Stomach (tissue), 9 donors: Measurements from ENCODE around the gene RCAN1. TPM values are rescaled to one million over a fixed set of nuclear protein-coding genes. Genes with fewer than 3 reads are reported as not detected.
A peak's percentile ranks its signal among the peaks of the same experiment; 100 is the strongest.

Experiments used
- DNase-seq, 2 donors: peaks; one replicate each; pipeline versions ENCODE4 v3.0.0 to v3.0.0-alpha.2; 2013 to 2019
- H3K27ac ChIP-seq, 5 donors: fragments of 200-600 bp in 4 of 5; sonication (generic) in 4 of 5; one replicate each; pipeline ENCODE4 v1.5.1; 2013 to 2019; ENCODE audit warnings: mild to moderate bottlenecking in 1 of 5, moderate library complexity in 1 of 5
- H3K27me3 ChIP-seq, 3 donors: fragments of 200-600 bp; sonication (generic); one replicate each; pipeline ENCODE4 v1.5.1; 2017 to 2019; ENCODE audit warnings: mixed run types in 1 of 3
- H3K36me3 ChIP-seq, 4 donors: fragments of 200-600 bp; sonication (generic); 1 replicate in 3 of 4; 2 replicates in 1 of 4; pipeline ENCODE4 v1.5.1; 2016 to 2019
- H3K4me1 ChIP-seq, 4 donors: fragments of 200-600 bp; sonication (generic); one replicate each; pipeline ENCODE4 v1.5.1; 2016 to 2019
- H3K4me3 ChIP-seq, 4 donors: fragments of 200-600 bp; sonication (generic) in 3 of 4; one replicate each; pipeline ENCODE4 v1.5.1; 2016 to 2019; ENCODE audit warnings: mild to moderate bottlenecking in 1 of 4
- H3K9me3 ChIP-seq, 4 donors: fragments of 200-600 bp; sonication (generic); one replicate each; pipeline ENCODE4 v1.5.1; 2016 to 2019
- EP300 ChIP-seq: sonication (generic); formaldehyde crosslinking; IDR thresholded peaks from one replicate; pipeline ENCODE4 v1.6.1; 2017; ENCODE audit warnings: antibody characterized with exemption
- POLR2A ChIP-seq, 4 donors: fragments of 450-650 bp; IDR thresholded peaks; one replicate each; pipeline ENCODE4 v1.6.1; 2016; ENCODE audit warnings: antibody characterized with exemption in 4 of 4, control low read depth in 2 of 4, mild to moderate bottlenecking in 1 of 4, moderate library complexity in 1 of 4
- POLR2AphosphoS5 ChIP-seq, 3 donors: sonication (generic); formaldehyde crosslinking; IDR thresholded peaks; one replicate each; pipeline ENCODE4 v1.6.1; 2016; ENCODE audit warnings: antibody characterized with exemption in 3 of 3
- WGBS, 5 donors: extraction: QIAGEN DNeasy Blood & Tissue Kit in 3 of 5; methylation state at CpG; one replicate each; pipeline versions ENCODE4 v1.1.5 to v1.1.7; 2013 to 2018; 5-methylcytosine and 5-hydroxymethylcytosine counted together
- intact Hi-C: fragments of 100-400 bp; cut with DNase I; formaldehyde crosslinking; loops from one replicate; pipeline ENCODE4 v1.15.1; 2023; ENCODE audit warnings: low total_unique reads
- polyA plus RNA-seq, 3 donors: library from polyadenylated mRNA; stranded (reverse); fragments of 200-250 nt; gene quantifications; one replicate each; pipeline ENCODE4 v1.2.3, GENCODE V29; 2013
- total RNA-seq, 5 donors: library from RNA; depleted of rRNA; stranded (reverse); fragments of >200 nt; gene quantifications; one replicate each; pipeline versions ENCODE4 v1.1.0 to v1.2.3, GENCODE V29; 2014 to 2016
- TF ChIP-seq, protein P1 (sequence below), 7 experiments: fragments of 450-650 bp in 4 of 7; fragments of 200-600 bp in 3 of 7; sonication (generic) in 3 of 7; IDR thresholded peaks; one replicate each; pipeline ENCODE4 v1.5.1; 2016 to 2019; ENCODE audit warnings: antibody characterized with exemption in 7 of 7, control low read depth in 2 of 7, mild to moderate bottlenecking in 1 of 7
- donor health status: healthy with polysubstance abuse.
- donor health status: Bipolar disorder and iron deficiency.
- donor health status: healthy.

RCAN1 gene
- total and polyA plus RNA-seq, 8 donors: 15.6 to 85.7 (median 31.5) TPM

DNA sequence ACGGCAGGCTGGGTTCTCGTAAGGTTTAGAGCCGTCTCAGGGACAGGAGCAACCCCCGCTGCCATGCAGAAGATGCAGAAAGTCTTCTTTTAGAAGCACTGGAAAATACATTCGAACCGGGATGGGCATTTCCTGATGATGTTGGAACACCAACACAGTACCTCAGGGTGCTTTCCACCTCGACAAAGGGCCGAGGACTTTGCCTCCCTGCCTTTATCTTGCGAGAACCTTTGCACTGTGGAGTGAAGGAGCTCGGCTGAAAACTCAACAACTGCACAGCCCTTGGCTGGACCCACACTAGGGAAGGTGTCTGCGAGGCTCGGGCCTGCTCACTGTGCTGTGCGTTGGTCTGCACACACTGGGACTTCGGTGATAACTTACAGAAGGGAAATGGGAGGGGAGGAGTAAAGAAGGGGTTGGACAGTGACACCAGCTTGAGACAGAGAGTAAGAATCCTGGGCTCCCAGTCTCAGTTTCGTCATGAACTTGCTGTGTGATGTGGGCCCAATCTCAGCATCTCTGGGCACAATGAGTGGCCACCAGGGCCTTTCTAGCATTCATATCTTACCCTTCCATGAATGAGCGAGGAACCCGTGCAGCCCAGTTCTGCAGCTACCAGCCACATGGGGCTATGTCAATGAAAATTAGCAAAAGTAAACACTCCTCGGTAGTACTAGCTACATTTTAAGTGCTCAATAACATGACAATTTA, 18.2 kb downstream of the RCAN1 start:
- 69 to 76% (median 72%) methylated on average over 18 of the region's 18 CpGs for WGBS, 5 donors
- DNase-seq: peak in 1 of 2 donors; percentile 38
- Histone ChIP-seq H3K27me3 (no peaks in the 10 kb centered on the region), H3K4me1 (peaks cover 29 to 62% (median 47%) of the 10 kb centered on the region in 4 donors), H3K4me3 (no peak overlapping the region), H3K9me3 (no peaks in the 10 kb centered on the region), H3K36me3 (no peaks in the 10 kb centered on the region), H3K27ac (no peak overlapping the region)
- TF ChIP-seq POLR2A (IDR thresholded peaks at IDR 0.05): no peak
- TF ChIP-seq, protein P1, sequence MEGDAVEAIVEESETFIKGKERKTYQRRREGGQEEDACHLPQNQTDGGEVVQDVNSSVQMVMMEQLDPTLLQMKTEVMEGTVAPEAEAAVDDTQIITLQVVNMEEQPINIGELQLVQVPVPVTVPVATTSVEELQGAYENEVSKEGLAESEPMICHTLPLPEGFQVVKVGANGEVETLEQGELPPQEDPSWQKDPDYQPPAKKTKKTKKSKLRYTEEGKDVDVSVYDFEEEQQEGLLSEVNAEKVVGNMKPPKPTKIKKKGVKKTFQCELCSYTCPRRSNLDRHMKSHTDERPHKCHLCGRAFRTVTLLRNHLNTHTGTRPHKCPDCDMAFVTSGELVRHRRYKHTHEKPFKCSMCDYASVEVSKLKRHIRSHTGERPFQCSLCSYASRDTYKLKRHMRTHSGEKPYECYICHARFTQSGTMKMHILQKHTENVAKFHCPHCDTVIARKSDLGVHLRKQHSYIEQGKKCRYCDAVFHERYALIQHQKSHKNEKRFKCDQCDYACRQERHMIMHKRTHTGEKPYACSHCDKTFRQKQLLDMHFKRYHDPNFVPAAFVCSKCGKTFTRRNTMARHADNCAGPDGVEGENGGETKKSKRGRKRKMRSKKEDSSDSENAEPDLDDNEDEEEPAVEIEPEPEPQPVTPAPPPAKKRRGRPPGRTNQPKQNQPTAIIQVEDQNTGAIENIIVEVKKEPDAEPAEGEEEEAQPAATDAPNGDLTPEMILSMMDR (IDR thresholded peaks at IDR 0.05): no peak
- TF ChIP-seq EP300: no peak
- no peak for TF ChIP-seq POLR2AphosphoS5 (IDR thresholded peaks at IDR 0.05)
- intact Hi-C loops: no loop called here

DNA sequence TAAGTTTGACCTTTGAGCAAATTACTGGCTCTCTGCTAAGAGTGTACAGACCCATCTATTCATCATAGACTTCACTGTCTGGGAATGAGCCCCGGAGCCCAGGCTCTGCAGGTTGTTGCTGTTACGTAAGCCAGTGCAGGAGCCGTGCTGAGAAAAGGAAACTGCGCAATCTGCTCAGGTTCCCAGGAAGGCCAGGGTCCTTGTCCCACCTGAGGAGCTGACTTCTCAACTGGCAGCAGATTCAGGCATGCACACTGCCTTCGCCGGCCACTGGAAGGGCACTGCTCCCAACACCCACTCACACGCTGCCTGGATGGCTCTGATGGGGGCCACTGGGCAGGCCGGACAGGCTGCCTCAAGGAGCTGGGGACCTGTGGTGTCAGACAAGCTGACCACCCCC, 19.5 kb downstream of the RCAN1 start:
- no peaks in the 10 kb centered on the region for H3K9me3 ChIP-seq
- intact Hi-C loops: no loop called here
- H3K27ac ChIP-seq: peak overlapping the region in 1 of 5 donors; percentile 60
- TF ChIP-seq, protein P1 (IDR thresholded peaks at IDR 0.05): no peak
- TF ChIP-seq EP300: no peak
- TF ChIP-seq POLR2A (IDR thresholded peaks at IDR 0.05): no peak
- TF ChIP-seq POLR2AphosphoS5 (IDR thresholded peaks at IDR 0.05): no peak
- H3K4me3 ChIP-seq: no peak overlapping the region
- no peaks in the 10 kb centered on the region for H3K36me3 ChIP-seq
- 69 to 84% (median 73%) methylated on average over 6 to 8 of the region's 8 CpGs for WGBS, 5 donors
- peaks cover 34 to 74% (median 53%) of the 10 kb centered on the region in 4 donors for H3K4me1 ChIP-seq
- DNase-seq: peak in 1 of 2 donors; percentile 50
- no peaks in the 10 kb centered on the region for H3K27me3 ChIP-seq

DNA sequence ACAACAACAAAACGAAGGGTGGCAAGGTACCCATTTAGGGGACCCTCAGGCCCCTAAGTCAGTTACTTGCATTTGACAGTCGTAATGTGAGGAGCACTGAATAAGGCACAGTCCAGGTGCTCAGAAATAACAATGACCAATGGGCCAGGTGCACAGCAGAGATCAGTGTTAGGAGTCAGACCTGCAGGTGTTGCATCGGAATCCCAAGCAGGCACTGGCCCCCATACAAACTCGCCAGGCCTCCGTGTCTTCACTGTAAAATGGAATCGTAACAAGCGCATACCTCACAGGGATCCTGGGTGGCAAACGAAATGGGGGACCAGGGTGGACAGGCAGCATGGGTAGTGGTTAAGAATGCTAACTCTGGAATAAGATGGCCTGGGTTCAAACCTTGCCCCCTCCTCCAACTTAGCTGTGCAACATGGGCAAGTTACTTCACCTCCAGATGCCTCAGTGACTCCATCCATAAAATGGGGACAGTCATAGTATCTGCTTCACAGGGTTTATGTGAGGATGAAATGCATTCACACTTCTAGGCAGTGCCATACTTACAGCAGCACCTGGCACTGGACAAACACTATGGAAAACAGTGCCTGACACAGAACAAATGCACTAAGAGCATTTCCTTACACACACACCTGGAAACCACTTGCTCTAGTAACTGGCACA, 20.2 kb downstream of the RCAN1 start:
- no peak overlapping the region for H3K4me3 ChIP-seq
- H3K9me3 ChIP-seq: no peaks in the 10 kb centered on the region
- no peaks in the 10 kb centered on the region for H3K27me3 ChIP-seq
- no peak for DNase-seq
- peak overlapping the region in 3 of 5 donors; percentile 36 to 55 (median 50) for H3K27ac ChIP-seq
- TF ChIP-seq, protein P1 (IDR thresholded peaks at IDR 0.05): no peak
- TF ChIP-seq POLR2A (IDR thresholded peaks at IDR 0.05) (no peak), POLR2AphosphoS5 (IDR thresholded peaks at IDR 0.05) (no peak), EP300 (no peak)
- intact Hi-C loops: no loop called here
- 87 to 95% (median 89%) methylated on average over 5 to 8 of the region's 8 CpGs for WGBS, 5 donors
- peaks cover 34 to 81% (median 53%) of the 10 kb centered on the region in 4 donors for H3K4me1 ChIP-seq
- H3K36me3 ChIP-seq: no peaks in the 10 kb centered on the region

DNA sequence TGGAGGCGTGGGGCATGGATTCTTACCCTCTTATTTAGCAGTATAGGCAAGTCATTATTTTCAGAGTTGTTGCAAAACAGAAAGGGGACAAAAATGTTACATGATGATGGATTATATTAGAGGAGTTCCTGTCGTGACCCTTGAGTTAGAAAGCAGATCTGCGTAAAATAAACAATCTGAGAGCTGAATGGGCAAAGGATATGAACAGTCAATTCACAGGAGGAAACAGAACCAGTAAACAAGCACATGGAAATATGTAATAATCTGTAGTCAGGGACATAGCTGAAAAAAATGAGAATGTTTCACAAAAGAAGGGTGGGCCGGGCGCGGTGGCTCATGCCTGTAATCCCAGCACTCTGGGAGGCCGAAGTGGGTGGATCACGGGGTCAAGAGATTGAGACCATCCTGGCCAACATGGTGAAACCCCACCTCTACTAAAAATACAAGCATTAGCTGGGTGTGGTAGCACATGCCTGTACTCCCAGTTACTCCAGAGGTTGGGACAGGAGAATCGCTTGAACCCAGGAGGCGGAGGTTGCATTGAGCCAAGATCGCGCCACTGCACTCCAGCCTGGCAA, 20.9 kb downstream of the RCAN1 start:
- DNase-seq: no peak
- WGBS, 5 donors: 64 to 83% (median 79%) methylated on average over 12 of the region's 12 CpGs

More for the DNA sequence above, 20.9 kb downstream of the RCAN1 start:
- H3K36me3 ChIP-seq: no peaks in the 10 kb centered on the region
- peak; percentile 11 to 32 (median 13) for TF ChIP-seq POLR2AphosphoS5 (IDR thresholded peaks at IDR 0.05)
- TF ChIP-seq EP300: no peak
- TF ChIP-seq POLR2A (IDR thresholded peaks at IDR 0.05): no peak
- TF ChIP-seq, protein P1 (IDR thresholded peaks at IDR 0.05): no peak
- H3K4me1 ChIP-seq: peaks cover 34 to 80% (median 53%) of the 10 kb centered on the region in 4 donors
- no peaks in the 10 kb centered on the region for H3K9me3 ChIP-seq
- intact Hi-C loops: no loop called here
- peak overlapping the region in 4 of 5 donors; percentile 33 to 75 (median 56) for H3K27ac ChIP-seq
- H3K4me3 ChIP-seq: no peak overlapping the region
- H3K27me3 ChIP-seq: no peaks in the 10 kb centered on the region
